Measurements from ENCODE around the gene PRKCA. TPM values are rescaled to one million over a fixed set of nuclear protein-coding genes. Genes with fewer than 3 reads are reported as not detected.
"Not testable (repeated sequence)": the region's sequence is repeated elsewhere in the genome, so short reads cannot be mapped to it uniquely, and the experiment has no call there.

The PRKCA gene
- total RNA-seq, 1 donor from 2014 or later: 6.7 TPM

DNA sequence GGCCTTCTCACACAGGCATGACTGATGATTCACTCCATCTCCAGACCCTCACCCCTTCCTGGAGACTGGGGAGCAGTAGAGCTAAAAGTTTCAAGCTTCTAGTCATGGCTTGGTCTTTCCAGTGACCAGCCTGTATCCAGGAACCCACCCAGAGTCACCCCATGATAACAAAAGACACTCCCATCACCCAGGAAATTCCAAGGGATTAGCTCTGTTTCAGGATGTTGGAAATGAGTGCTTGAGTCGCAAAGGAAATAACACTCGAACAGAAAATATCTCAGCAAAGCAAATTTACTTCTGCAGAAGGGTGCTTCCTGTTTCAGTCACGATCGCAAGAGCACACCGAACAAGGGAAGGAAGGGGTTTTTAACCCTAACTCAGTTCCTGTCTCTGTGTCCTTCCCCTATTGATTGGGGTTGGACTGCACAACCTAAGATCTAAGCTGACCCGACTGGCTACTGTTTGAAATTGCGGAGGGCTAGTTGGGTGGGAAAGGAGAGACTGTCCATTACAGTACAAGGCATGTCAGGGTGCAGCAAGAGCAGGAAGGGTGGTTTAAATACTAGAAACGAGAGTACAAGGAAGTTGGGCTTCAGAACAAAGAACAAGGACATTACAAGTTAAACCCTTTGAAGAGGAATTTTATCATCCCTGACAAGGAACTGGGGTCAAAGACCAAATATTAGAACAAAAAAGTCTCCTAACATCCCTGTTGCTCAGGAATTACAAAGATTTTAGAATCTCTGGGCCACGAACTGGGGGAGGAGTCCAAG is 308.1 kb downstream of the PRKCA start:
- no peak for DNase-seq (ENCODE audit: low read depth)
- H3K4me3 ChIP-seq (ENCODE audit: low read depth, low read length): no peak overlapping the region
- TF ChIP-seq CTCF (conservative IDR thresholded peaks at IDR 0.05; ENCODE audit: low read depth, low read length): no peak

DNA sequence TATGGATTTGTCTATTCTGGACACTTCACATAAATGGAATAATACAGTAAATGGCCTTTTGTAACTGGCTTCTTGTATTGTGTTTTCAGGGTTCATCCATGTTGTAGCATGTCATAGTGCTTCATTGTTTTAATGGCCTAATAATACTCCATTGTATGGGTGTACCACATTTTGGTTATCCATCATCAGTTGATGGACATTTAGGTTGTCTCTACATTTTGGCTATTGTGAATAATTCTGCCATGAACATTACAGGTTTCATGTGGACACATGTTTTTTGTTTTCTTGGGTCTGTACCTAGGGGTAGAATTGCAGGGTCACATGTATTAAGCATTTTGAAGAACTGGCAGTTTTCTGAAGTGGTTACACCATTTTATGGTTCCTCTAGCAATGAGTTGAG is 309.0 kb downstream of the PRKCA start:
- DNase-seq (ENCODE audit: low read depth): no peak
- H3K4me3 ChIP-seq (ENCODE audit: low read depth, low read length): no peak overlapping the region
- no peak for TF ChIP-seq CTCF (conservative IDR thresholded peaks at IDR 0.05; ENCODE audit: low read depth, low read length)

DNA sequence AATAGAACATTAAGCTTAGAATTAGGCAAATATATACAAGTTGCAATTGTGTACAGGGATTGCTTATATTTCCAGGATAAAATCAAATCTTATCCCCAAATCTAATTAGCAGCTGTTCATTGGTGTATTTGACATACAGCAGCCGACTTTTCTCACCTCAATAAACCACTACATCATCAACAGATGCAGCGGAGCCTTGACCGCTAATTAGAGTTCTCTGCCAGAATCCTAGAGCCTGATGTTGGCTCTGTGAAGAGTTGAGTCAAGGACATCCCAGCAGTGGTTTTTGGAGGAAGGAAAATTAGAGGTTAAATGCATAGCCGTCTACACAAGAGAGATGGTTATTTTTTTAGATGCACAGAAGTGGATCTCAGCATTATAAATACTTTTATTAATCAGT is 310.6 kb downstream of the PRKCA start:
- TF ChIP-seq CTCF (conservative IDR thresholded peaks at IDR 0.05; ENCODE audit: low read depth, low read length): no peak
- no peak for DNase-seq (ENCODE audit: low read depth)
- no peak overlapping the region for H3K4me3 ChIP-seq (ENCODE audit: low read depth, low read length)

GRCh38 chr17:66614469-66614868 is 312.1 kb downstream of the PRKCA start:
- H3K4me3 ChIP-seq (ENCODE audit: low read depth, low read length): no peak overlapping the region
- no peak for TF ChIP-seq CTCF (conservative IDR thresholded peaks at IDR 0.05; ENCODE audit: low read depth, low read length)
- DNase-seq (ENCODE audit: low read depth): no peak

- DNase-seq (ENCODE audit: low read depth): no peak
- no peak for TF ChIP-seq CTCF (conservative IDR thresholded peaks at IDR 0.05; ENCODE audit: low read depth, low read length)
- no peak overlapping the region for H3K4me3 ChIP-seq (ENCODE audit: low read depth, low read length)
Measured at GRCh38 chr17:66619206-66619605, 316.8 kb downstream of the PRKCA start.

GRCh38 chr17:66620528-66620927 is 318.1 kb downstream of the PRKCA start:
- TF ChIP-seq CTCF (conservative IDR thresholded peaks at IDR 0.05; ENCODE audit: low read depth, low read length): no peak
- no peak for DNase-seq (ENCODE audit: low read depth)
- H3K4me3 ChIP-seq (ENCODE audit: low read depth, low read length): no peak overlapping the region

GRCh38 chr17:66624630-66625029 is 322.2 kb downstream of the PRKCA start:
- not testable (repeated sequence) for DNase-seq (ENCODE audit: low read depth); H3K4me3 ChIP-seq (ENCODE audit: low read depth, low read length)
